ENCODE measurements around the gene GREB1L.

GRCh38 chr18:21210784-21211183 lies 31.2 kb upstream of the GREB1L start:
- no peak for TF ChIP-seq SIN3A (IDR thresholded peaks at IDR 0.05; ENCODE audit: borderline replicate concordance, insufficient read depth, low read length)
- no peak for TF ChIP-seq REST (IDR thresholded peaks at IDR 0.05; ENCODE audit: insufficient read depth in 1 of 2, low read depth in 2 of 2, low read length in 2 of 2)
- no peak for TF ChIP-seq POLR2AphosphoS5 (IDR thresholded peaks at IDR 0.05; ENCODE audit: low read depth, low read length)
- no peak for TF ChIP-seq TAF1 (IDR thresholded peaks at IDR 0.05; ENCODE audit: borderline replicate concordance, insufficient read depth, low read length)

Measured in PFSK-1 (cell line).